C4-2B (cell line): ENCODE measurements around the gene PDE2A.

Source experiments
- H3K27ac ChIP-seq: fragments of 450-650 bp; 2 replicates; pipeline ENCODE4 v1.5.1; 2017
- CTCF ChIP-seq: fragments of 450-650 bp; conservative IDR thresholded peaks from 2 replicates; pipeline ENCODE4 v1.5.1; 2017; ENCODE audit warnings: mild to moderate bottlenecking
- ZFX ChIP-seq: fragments of 450-650 bp; IDR thresholded peaks from 2 replicates; pipeline ENCODE4 v1.6.1; 2017

Gene PDE2A

GRCh38 chr11:72643547-72643946, 30.7 kb downstream of the PDE2A start:
- no peak for TF ChIP-seq CTCF
- TF ChIP-seq ZFX = no peak
- H3K27ac ChIP-seq = no peak overlapping the region

- TF ChIP-seq CTCF (peak; percentile 98), ZFX (no peak)
- H3K27ac ChIP-seq = peak overlapping the region; percentile 14; the same call in 1 of the 2 replicates
Measured at GRCh38 chr11:72642884-72643522, 31.2 kb downstream of the PDE2A start.

- peak overlapping the region; percentile 14; the same call in 1 of the 2 replicates for H3K27ac ChIP-seq
- TF ChIP-seq ZFX (no peak), CTCF (no peak)
Measured at GRCh38 chr11:72642043-72642883, 32.0 kb downstream of the PDE2A start.

GRCh38 chr11:72641522-72642042, 32.6 kb downstream of the PDE2A start:
- no peak overlapping the region for H3K27ac ChIP-seq
- TF ChIP-seq CTCF (no peak), ZFX (no peak)

GRCh38 chr11:72639502-72640375, 34.5 kb downstream of the PDE2A start:
- TF ChIP-seq CTCF = no peak
- no peak for TF ChIP-seq ZFX
- H3K27ac ChIP-seq = no peak overlapping the region

GRCh38 chr11:72637926-72638325, 36.3 kb downstream of the PDE2A start:
- TF ChIP-seq CTCF = no peak
- no peak for TF ChIP-seq ZFX
- no peak overlapping the region; the same call in 1 of the 2 replicates for H3K27ac ChIP-seq
